ENCODE measurements around the gene SCN1A. TPM values are rescaled to one million over a fixed set of nuclear protein-coding genes. Genes with fewer than 3 reads are reported as not detected.
"Not testable (repeated sequence)": the region's sequence is repeated elsewhere in the genome, so short reads cannot be mapped to it uniquely, and the experiment has no call there.

Gene SCN1A
- 0.33 and 0.35 TPM in 2 replicates for polyA plus RNA-seq (2014; cell fraction: cytosol; rRNA removed)
- polyA plus RNA-seq (2014; cell fraction: nucleus; rRNA removed): 1.3 and 1.6 TPM in 2 replicates

DNA sequence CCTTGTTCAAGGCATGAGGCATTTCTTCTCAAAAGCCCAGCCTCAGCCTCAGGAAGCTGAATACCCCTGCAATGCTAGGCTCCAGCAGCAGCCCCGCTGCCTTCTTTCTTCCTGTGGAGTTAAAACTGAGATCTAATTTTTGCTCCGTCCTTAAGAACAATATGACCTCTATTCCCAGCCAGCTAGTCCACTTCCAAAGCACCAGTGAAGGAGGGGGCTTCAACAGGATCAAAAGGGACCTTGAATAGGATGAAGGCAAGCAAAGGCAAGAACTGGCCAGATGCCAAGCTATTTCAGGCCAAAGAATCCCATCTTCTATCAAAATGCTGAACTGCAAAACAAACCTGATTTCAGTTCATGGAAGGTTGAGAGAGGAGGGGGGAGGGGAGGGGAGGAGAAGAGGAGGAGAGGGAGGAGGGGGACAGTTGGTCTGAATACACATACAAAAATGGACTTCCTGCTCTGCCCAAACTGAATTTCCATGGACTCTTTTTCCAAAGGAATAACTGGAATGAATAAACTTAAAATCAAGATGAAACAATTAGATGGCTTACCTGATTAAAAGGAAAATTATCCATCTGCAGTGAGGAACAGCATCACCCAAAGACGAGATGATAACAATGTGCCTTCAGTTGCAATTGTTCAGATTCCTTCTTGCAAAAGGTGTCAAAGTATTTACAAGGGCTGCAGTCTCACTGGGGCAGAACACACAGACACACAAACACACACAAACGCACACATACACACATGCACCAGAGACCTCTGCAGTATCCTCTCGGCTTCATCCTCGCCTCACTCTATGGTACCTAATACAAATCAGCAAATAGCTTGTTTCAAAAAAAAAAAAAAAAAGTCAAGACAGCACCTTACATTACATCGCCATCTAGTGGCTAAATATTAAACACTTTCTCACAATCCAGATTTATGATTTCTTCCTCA, at the start of gene SCN1A:
Gene SCN1A (minus strand): TSS at position 804 of the 939 bp plus-strand sequence. CDS start 54,399 bp downstream, outside the sequence.
- DNase-seq (ENCODE audit: low spot score): peak; percentile 65

DNA sequence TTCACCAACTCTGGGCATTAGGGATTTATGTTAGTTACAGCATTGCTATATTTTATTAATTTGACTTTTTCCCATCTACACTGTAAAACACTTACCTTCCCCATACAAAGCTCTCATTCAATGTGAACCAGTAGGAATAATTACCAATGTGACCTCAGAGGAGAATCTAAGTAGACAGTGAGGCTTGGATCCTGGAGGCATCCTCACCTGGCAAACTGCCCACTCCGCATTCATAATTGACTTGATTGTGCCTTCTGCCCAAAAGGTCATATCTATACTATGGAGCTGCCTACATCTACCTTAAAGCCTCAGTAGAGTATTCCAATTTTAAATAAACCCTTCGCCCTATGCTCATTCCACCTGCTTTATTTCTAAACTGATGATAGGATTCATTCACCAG, 45.4 kb upstream of the SCN1A start:
- no peak for DNase-seq (ENCODE audit: low spot score)

DNA sequence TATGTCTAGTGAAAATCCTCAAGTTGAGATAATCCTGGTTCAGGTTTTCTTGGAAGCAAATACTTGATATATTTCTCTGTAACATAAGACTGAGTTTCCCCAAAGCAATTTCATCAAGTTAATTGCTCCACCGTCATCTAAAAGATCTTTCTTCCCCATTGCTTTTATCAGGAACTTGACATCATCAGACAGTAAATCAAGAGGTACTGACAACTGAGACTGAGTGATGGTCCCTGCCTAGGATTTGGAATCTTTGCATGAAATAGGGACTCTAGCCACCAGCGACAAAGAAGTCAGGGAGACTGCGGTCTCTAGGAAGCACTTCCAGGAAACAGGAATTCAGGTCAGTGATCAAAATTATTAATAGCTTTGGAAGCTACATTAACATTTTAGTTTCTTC, 43.4 kb upstream of the SCN1A start:
- DNase-seq (ENCODE audit: low spot score): no peak

DNA sequence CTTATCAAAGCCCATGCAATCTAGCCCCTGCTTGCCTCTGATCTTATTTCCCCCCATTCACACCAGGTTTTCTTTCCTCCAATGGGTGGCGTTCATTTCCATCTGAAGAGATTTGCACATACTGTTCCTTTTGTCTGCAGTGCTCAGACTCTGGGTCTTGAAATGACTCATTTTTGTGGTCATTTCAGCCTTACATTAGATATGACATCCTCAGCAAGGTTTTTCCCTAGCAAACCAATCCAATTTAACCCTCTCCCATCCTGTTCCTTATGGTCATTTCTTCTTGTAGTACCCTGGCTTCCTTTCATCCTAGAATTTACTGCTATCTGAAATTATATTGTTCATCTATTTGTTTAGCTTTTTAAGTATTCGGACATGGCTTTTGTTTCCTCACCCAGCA, 42.5 kb upstream of the SCN1A start:
- no peak for DNase-seq (ENCODE audit: low spot score)

DNA sequence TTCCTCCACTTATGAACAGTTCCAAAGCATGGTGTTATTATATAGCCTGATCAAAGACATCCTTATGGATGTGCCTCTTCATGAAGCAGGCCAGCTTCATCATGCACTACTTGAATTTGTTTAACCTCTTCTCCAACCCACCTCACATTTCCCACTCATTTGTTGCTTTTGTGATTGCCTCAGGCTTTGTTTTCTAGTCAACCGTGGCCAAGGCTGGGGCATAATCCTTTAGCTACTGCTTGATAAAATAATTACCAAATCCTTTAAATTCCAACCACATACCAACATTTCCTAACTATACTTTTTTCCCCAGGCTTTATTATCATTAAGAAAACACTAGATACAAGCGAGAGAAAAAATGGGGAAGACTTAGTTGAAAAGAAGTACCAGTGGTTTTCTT, 39.6 kb upstream of the SCN1A start:
- DNase-seq (ENCODE audit: low spot score): no peak

DNA sequence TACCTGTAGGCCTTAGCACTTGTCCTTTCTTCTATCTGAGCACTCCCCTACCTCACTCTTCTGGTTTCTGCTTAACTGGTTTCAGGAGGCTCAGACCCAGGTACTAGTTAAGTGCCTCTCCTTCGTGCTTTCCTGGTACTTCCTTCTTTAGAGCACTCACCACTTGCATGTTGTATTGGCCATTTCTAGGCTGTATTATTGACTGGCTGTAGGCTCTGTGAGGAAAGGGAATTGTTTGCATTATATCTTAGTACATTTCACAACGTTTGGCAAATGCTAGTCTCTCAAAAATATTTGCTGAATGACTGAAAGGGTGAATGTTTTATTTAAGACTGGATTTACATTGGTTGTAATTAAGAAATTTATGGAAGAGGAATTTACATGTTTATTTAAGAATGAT, 36.0 kb upstream of the SCN1A start:
- DNase-seq (ENCODE audit: low spot score): no peak

DNA sequence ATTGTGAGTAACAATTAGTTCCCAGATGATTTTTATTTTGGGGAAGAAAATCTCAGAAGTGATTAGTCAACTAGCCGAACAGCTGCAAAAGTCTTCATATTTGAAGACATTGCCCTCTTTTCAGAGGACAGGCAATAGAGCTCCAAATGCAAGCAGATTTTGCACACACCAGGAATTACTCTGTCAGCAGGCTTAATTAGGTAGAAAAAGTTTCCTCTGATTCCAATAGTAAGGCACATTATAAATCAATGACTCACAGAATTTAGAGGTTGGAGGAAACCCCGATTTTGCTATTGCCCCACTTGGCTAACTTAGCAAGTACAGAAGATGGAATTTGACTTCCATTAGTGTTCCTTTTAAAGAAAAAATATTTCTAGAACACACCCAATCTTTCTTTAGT, 30.7 kb upstream of the SCN1A start:
- no peak for DNase-seq (ENCODE audit: low spot score)

DNA sequence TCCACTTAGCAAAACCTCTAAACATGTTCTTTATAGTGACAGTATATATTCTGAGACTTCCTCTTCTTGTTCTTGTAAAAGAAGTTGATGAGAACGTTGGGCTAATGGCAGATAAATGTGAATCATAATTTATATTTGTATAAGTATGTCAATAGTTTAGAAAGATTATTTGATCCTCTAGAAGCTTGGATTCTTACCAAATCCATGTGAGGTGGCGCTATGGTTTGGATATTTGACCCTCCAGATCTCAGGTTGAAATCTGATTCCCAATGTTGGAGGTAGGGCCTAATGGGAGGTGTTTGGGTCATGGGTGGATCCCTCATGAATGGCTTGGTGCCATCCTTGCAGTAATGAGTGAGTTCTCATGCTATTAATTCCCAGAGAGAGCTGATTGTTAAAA, 29.8 kb upstream of the SCN1A start:
- no peak for DNase-seq (ENCODE audit: low spot score)

DNA sequence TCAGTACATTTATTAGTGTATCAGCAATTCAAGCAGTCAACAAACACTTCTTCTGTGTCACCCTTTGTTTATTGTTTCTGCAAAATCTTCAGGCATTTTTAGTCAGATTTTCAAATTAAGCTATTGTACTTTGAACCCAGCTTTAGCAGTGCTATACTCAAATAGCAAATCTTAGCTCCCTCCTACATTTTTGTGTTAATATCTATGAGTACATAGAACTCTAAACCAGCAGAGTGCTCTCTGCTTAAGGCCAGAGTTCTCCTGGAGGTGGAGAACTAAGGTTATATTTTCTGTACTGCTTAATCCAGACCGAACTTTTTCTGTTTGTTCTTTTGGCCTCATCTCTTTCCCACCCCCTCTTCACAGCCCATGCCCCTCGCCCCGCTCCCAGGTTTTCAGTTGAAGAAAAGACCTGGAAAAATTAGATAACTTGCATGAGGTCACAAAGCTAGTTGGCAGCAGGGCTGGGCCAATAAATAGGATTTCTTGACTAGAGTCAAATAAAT, 29.2 kb upstream of the SCN1A start:
- DNase-seq (ENCODE audit: low spot score): no peak

DNA sequence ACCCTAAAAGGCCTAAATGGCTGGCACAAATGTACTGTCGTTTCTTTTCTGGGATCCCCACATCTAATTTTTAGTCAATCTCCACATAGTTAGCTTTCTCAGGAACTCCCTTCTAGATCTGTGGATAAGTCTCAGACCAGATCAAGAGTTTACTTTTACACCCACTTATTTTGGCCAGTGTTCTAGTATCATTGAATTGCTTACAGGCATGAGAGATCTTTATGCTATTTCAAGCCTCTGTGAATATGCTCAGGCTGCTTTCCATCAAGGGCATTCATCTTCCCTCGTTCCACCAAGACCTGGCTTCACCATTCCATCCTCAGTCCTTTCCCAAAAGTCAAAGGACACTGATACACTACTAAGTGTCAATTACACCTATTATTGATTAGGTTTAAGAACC, 27.8 kb upstream of the SCN1A start:
- DNase-seq (ENCODE audit: low spot score): no peak

DNA sequence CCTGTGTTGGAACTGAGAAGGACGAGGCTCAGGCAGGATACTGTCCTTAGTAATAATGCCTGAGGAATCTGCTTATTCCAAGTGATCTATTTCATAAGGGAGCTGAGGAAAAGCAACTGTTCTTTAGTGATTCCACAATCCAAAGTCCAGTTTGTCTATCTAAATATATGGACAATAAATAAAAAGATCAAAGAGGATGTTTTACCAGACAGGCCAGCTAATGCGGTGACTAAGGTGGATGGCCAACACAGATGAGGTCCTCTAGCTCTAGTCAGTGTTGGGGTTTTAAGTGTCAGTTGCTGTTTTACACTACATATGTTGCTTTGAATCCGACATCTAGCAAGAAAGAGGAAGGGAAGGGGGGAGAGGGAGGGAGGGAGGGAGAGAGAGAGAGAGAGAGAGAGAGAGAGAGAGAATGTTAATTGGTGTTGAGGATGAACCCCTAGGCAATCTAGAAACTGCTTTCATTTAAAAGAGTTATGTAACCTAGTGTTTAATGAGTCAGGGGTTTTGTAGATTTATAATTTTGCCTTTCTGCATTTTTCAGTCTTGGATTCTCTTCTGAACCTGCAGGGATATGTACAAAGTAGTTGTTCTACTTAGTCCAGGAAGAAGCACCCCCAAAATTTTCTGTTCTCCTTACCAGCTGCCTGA, 27.0 kb upstream of the SCN1A start:
- no peak for DNase-seq (ENCODE audit: low spot score)

DNA sequence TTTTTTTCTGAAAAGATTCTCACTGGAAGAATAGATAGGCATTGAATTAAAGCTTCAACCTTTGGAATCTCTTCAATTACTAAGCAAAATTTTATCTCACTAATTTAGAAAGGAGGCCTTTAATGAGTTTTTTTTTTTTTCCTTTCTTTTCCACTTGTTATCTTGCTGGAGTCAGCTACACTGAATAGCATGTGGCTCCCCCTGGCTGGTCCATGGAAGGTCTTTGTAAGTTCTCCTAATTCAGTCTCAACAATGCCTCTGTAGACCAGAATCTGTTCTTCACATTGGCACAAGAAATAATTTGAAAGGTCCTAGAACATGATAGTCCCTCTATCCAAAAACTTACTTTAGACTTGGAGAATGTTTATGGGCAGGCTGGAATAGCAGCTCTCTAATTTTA, 24.2 kb upstream of the SCN1A start:
- DNase-seq (ENCODE audit: low spot score): no peak

DNA sequence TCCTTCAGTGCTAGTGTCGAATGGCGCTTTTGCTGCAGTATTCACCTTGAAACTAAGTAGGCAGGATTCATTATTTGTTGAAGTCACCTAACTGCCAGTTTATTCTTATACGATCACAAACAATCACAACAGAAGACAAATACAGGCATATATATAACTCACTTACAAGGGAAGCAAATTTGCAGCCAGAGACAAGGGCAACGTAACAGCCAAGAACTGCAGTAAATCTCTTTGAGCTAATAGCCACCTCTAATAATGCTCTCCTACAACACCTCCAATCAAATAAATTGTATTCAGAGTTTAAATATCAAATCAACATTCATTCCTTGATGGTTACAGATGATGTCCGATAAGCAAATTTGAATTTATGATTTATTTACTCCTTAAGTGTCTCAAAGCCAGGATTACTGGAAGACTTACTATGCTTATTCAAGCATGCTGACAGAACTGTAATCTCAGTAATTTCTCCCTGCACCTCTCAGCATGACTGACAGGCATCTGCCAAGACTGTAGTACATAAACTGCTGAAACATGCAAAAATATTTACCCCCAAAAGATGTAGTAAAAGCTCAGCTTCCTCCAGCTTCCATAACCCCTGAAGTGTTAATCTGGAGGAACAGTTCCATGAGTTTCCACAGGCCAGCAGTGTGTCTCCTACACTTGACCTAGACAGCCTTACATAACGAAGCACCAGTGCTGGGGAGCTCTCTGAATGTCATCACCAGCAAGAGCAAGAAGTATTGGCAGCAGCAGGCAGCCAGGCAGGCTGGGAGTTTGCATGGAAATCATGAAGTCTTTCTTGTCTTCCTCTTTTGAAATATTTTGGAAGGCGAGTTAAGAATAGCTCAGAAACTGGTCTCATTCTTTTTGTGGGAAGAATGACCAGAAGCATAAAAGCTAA, 20.9 kb upstream of the SCN1A start:
- no peak for DNase-seq (ENCODE audit: low spot score)

DNA sequence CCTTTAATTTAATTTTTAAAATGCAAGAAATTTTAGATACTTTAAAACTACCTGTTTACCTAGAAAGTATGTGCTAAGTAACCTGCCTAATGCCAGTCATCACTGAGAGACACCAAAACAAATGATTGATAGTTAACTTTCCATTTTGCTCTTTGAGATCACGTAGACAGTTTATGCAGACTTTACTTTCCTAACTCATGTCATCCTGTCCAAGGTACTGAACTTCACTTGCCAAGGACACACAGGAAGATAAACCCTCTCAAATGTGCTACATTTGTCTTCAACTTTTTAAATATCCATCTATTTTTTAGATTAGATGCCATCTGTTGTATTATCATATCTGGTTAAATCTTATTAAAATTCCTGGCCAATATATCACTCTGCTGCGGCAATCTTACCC, 20.1 kb upstream of the SCN1A start:
- DNase-seq (ENCODE audit: low spot score): no peak

DNA sequence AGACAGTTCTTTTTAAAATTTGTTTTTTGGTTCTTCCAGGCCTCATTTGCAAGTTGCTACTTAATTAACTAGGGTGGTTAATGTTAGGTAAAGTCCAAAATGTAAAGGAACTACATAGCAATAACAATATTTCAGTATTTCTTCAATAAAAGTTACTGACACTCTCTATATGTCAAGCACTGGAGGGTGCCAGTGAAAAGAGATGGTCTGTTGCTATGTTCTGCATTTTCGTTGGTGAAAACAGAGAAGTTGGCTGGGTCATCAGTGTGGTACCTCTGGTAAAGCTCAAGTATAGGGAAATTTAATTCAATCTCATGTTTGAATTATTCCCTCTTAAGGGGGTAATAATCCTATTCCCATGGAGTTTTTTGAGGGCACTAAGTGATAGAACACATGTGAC, 16.3 kb upstream of the SCN1A start:
- no peak for DNase-seq (ENCODE audit: low spot score)

DNA sequence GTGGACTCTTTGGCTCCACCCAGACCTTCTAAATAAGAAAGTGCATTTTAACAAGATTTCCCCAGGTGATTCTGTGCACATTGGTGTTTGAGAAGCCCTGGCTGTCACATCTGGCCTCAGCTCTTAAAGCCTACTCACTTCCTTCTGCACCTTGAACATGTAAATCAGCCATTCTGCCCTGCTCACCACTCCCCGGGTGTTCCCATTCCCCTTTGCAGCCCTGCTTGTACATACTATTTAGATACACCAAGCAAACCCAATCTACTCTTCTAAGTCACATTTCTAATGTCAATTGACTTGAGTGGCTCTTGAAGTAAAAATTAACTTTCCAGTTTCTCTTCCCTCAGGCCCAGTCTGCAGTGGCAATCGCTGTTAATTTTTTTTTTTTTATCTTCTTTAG, 13.1 kb upstream of the SCN1A start:
- DNase-seq (ENCODE audit: low spot score): no peak

DNA sequence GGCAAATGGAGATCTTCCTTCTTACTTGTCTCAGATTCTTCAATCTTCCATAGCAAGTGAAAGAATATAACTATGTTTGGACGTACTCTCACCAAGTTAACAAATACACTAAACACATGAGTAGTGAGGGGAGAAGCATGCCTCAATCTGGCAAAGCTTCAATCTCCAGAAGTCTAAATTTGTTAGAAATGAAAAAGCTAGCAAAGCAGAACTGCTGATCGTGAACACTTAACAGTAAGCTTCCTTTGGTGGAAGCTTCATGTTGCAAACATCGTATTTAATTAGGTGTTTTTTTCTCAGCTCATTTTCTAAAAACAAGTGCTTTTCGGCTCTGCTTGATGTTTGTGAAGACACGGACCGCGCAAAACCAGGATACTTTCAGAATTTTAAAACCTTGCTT, 12.7 kb upstream of the SCN1A start:
- no peak for DNase-seq (ENCODE audit: low spot score)

DNA sequence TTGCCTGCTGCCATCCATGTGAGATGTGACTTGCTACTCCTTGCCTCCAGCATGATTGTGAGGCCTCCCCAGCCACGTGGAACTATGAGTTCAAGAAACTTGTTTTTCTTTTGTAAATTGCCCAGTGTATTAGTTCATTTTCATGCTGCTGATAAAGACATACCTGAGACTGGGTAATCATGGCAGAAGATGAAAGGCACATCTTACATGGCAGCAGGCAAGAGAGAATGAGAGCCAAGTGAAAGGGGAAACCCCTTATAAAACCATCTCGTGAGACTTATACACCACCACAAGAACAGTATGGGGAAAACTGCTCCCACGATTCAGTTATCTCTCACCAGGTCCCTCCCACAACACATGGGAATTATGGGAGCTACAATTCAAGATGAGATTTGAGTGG, 11.7 kb upstream of the SCN1A start:
- DNase-seq (ENCODE audit: low spot score): not testable (repeated sequence)

DNA sequence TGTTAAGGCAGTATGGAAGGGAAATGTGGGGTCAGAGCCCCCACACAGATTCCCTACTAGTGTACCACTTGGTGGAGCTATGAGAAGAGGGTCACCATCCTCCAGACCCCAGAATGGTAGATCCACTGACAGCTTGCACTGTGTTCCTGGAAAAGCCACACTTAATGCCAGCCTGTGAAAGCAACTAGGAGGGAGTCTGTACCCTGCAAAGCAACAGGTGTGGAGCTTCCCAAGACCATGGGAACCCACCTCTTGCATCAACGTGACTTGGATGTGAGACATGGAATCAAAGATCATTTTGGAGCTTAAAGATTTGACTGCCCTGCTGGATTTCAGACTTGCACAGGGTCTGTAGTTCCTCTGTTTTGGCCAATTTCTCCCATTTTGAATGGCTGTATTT, 10.8 kb upstream of the SCN1A start:
- no peak for DNase-seq (ENCODE audit: low spot score)

DNA sequence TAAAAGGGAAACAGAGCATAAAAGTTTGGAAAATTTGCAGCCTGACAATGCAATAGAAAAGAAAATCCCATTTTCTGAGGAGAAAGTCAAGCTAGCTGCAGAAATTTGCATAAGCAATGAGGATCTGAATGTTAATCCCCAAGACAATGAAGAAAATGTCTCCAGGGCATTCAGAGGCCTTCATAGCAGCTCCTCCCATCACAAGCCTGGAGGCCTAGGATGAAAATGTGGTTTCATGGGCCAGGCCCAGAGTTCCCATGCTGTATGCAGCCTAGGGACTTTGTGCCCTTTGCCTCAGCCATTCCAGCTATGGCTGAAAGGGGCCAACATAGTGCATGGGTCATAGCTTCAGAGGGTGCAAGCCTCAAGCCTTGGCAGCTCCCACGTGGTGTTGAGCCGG, 10.3 kb upstream of the SCN1A start:
- no peak for DNase-seq (ENCODE audit: low spot score)

DNA sequence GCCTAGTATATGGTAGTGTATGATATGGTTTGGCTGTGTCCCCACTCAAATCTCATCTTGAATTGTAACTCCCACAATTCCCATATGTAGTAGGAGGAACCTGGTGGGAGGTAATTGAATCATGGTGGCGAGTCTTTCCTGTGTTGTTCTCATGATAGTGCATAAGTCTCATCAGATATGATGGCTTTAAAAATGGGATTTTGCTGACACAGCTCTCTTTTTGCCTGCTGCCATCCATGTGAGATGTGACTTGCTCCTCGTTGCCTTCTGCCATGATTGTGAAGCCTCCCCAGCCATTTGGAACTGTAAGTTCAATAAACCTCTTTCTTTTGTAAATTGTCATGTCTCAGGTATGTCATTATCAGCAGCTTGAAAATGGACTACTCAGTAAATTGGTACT, 9.5 kb upstream of the SCN1A start:
- DNase-seq (ENCODE audit: low spot score): no peak

DNA sequence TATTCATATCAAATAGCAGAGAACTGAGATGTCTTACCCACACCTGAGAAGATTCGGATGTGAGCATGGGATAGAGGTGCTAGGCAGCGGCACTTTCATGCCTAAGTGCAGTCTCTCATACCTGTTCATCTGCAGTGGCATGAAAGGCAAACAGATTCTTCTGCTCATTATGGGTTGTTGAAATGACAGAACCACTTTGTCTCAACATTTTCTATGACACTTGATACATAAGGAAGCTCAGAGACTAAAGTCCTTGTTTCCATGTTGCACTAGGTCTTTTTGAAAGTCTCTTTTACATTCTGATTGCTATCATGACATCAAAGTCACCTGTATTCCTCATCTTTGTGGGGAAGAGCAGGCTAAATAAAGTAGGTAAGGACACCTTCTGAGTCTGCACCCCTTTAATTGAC, 8.0 kb upstream of the SCN1A start:
- no peak for DNase-seq (ENCODE audit: low spot score)

Measured in SK-N-DZ (cell line).